Kidney (tissue), 14 donors: ENCODE measurements around the gene PPP1R12A. TPM values are rescaled to one million over a fixed set of nuclear protein-coding genes. Genes with fewer than 3 reads are reported as not detected.

Experiments used
- DNase-seq, 5 donors: peaks; one replicate each; pipeline ENCODE4 v3.0.0-alpha.2; 2013 to 2020
- FAIRE-seq: peaks from 2 replicates; lab custom pipeline; 2012; peaks lifted over from hg19 to GRCh38; lab: Jason Lieb, UNC
- H3K27ac ChIP-seq, 2 donors: one replicate each; pipeline ENCODE4 v1.7.0; 2013; ENCODE audit warnings: low read depth in 2 of 2, low read length in 2 of 2, inconsistent platforms in 1 of 2
- H3K27me3 ChIP-seq: one replicate; pipeline ENCODE4 v1.7.1; 2013; ENCODE audit warnings: low read length, inconsistent platforms; ENCODE audit not compliant: control insufficient read depth, insufficient read depth
- H3K36me3 ChIP-seq, 3 donors: one replicate each; pipeline versions ENCODE4 v1.7.0 to v1.7.1; 2013; ENCODE audit warnings: low read length in 3 of 3, control low read depth in 1 of 3, inconsistent platforms in 1 of 3; ENCODE audit not compliant: insufficient read depth in 3 of 3, control insufficient read depth in 2 of 3
- H3K4me1 ChIP-seq, 3 donors: one replicate each; pipeline versions ENCODE4 v1.7.0 to v1.7.1; 2013; ENCODE audit warnings: low read length in 3 of 3, inconsistent platforms in 1 of 3, low read depth in 1 of 3; ENCODE audit not compliant: control insufficient read depth in 2 of 3, insufficient read depth in 2 of 3
- H3K4me3 ChIP-seq, 3 donors: one replicate each; pipeline versions ENCODE4 v1.7.0 to v1.8.1; 2013; ENCODE audit warnings: low read length in 3 of 3, control low read depth in 1 of 3, inconsistent platforms in 1 of 3
- H3K9ac ChIP-seq, 3 donors: one replicate each; pipeline versions ENCODE4 v1.7.0 to v1.7.1; 2013; ENCODE audit warnings: low read length in 3 of 3, control low read depth in 1 of 3, inconsistent platforms in 1 of 3
- H3K9me3 ChIP-seq, 3 donors: one replicate each; pipeline versions ENCODE4 v1.7.0 to v1.7.1; 2013; ENCODE audit warnings: low read length in 3 of 3, control low read depth in 1 of 3, inconsistent platforms in 1 of 3; ENCODE audit not compliant: control insufficient read depth in 2 of 3, insufficient read depth in 1 of 3
- intact Hi-C: fragments of 100-400 bp; cut with DNase I; formaldehyde crosslinking; loops from one replicate; pipeline ENCODE4 v1.11.1; 2022
- polyA plus RNA-seq: library from polyadenylated mRNA; stranded (reverse); fragments of 350-450 nt; fragmentation: Illumina TruSeq; extraction: RNeasy Lipid Tissue Mini Kit (QIAGEN cat#74804); gene quantifications from one replicate; pipeline ENCODE4 v1.2.3, GENCODE V29; 2014; ENCODE audit warnings: low read depth, low replicate concordance; ENCODE audit not compliant: insufficient read depth
- total RNA-seq: library from RNA; stranded (reverse); fragmentation: NEBNext Ultra II Directional; extraction: Animal tissue kit (Norgen Biotek cat#: 25700); gene quantifications from one replicate; pipeline ENCODE4 v1.2.1, GENCODE V29; 2021
- TF ChIP-seq, protein P1 (sequence below): IDR thresholded peaks from 3 replicates; pipeline ENCODE4 v1.5.1; 2012; ENCODE audit warnings: mild to moderate bottlenecking, moderate library complexity, borderline replicate concordance; ENCODE audit not compliant: insufficient read depth; ENCODE audit errors: extremely low read depth
- donor health status: control.
- donor health status: control.
- donor health status: control.
- donor health status: control.
- donor health status: control.
- donor health status: DM: yes; HTN: yes; CAD: no.
- donor health status: Normal renal cell carcinoma (clear cell type).

Gene PPP1R12A
- total and polyA plus RNA-seq, 2 donors from 2014 or later = 10.3 to 82.5 TPM

DNA sequence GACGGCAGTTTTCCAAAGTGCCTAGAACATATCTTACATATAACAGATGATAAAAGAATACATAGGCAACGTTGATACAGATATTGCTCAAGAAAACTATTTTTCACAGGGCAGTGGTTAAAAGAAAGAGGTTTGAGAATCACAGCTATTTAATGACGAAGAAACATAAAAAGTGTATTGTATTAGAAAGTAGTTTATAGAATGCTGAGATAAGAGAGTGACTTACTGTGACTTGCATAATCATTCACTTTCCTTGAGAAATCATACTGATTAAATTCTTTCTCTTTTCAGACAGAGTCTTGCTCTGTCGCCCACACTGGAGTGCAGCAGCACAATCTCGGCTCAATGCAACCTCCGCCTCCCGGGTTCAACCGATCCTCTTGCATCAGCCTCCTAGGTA lies 57.7 kb downstream of the PPP1R12A start:
- no peak for FAIRE-seq
- Histone ChIP-seq H3K27ac (no peak overlapping the region), H3K4me1 (peaks cover 0 to 8% (median 8%) of the 10 kb centered on the region in 3 donors)

DNA sequence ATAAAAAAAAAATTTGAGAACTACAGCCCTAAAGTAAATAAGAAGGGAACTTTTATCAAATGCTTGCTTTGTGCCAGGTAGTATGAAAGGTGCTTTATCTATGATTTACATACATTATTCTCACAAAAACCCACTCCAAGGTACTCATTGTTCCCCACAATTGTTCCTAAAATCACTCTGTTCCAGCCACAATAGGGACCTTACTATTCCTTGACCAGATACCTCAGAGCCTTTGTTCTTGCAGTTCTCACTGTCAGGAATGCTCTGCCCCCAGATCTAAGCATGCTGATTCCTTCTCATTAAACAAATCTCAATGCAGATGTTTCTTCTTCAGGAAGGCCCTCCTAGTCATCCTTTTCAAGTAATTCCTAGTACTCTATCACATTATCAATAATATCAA lies 60.2 kb downstream of the PPP1R12A start:
- DNase-seq (no peak), FAIRE-seq (no peak)
- H3K4me3 ChIP-seq = no peak overlapping the region
- no peaks in the 10 kb centered on the region for H3K4me1 ChIP-seq
- H3K9me3 ChIP-seq = no peaks in the 10 kb centered on the region
- no peak overlapping the region for H3K27ac ChIP-seq
- no peak overlapping the region for H3K9ac ChIP-seq
- no peaks in the 10 kb centered on the region for H3K27me3 ChIP-seq
- H3K36me3 ChIP-seq = peaks cover 0 to 6% (median 0%) of the 10 kb centered on the region in 3 donors
- TF ChIP-seq, protein P1, sequence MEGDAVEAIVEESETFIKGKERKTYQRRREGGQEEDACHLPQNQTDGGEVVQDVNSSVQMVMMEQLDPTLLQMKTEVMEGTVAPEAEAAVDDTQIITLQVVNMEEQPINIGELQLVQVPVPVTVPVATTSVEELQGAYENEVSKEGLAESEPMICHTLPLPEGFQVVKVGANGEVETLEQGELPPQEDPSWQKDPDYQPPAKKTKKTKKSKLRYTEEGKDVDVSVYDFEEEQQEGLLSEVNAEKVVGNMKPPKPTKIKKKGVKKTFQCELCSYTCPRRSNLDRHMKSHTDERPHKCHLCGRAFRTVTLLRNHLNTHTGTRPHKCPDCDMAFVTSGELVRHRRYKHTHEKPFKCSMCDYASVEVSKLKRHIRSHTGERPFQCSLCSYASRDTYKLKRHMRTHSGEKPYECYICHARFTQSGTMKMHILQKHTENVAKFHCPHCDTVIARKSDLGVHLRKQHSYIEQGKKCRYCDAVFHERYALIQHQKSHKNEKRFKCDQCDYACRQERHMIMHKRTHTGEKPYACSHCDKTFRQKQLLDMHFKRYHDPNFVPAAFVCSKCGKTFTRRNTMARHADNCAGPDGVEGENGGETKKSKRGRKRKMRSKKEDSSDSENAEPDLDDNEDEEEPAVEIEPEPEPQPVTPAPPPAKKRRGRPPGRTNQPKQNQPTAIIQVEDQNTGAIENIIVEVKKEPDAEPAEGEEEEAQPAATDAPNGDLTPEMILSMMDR = no peak
- intact Hi-C loops = no loop called here

More for the DNA sequence above, 57.7 kb downstream of the PPP1R12A start:
- TF ChIP-seq, protein P1 = no peak
- H3K27me3 ChIP-seq = no peaks in the 10 kb centered on the region
- DNase-seq = no peak
- H3K9ac ChIP-seq = no peak overlapping the region
- H3K36me3 ChIP-seq = no peaks in the 10 kb centered on the region
- H3K9me3 ChIP-seq = no peaks in the 10 kb centered on the region
- H3K4me3 ChIP-seq = no peak overlapping the region
- intact Hi-C loops = no loop called here

DNA sequence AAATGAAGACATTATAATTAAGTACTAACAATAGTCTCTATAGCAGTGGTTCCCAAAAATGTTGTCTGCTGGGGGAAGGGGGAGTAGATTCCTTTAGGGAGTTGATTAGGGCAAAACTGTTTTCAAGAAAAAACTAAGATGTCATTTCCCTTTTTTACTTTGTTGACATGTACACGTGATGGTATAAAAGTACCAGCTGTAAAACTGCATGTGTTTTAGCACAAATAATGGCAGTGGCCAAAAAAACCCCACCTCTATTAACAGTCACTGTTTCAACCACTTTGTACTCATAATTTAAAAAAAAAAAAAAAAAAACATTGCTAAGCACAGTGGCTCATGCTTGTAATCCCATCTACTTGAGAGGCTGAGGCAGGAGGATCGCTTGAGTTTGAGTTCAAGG lies 61.7 kb downstream of the PPP1R12A start:
- H3K9ac ChIP-seq = no peak overlapping the region
- H3K27me3 ChIP-seq = no peaks in the 10 kb centered on the region
- H3K4me1 ChIP-seq = no peaks in the 10 kb centered on the region
- H3K27ac ChIP-seq = no peak overlapping the region
- H3K4me3 ChIP-seq = no peak overlapping the region
- FAIRE-seq (no peak), DNase-seq (no peak)
- peaks cover 0 to 6% (median 0%) of the 10 kb centered on the region in 3 donors for H3K36me3 ChIP-seq
- intact Hi-C loops = no loop called here
- no peaks in the 10 kb centered on the region for H3K9me3 ChIP-seq
- TF ChIP-seq, protein P1 = no peak

- intact Hi-C loops = no loop called here
- no peak for DNase-seq
Measured at GRCh38 chr12:79871621-79872020, 63.3 kb downstream of the PPP1R12A start.

More at GRCh38 chr12:79871621-79872020, 63.3 kb downstream of the PPP1R12A start:
- Histone ChIP-seq H3K4me1 (no peaks in the 10 kb centered on the region), H3K4me3 (no peak overlapping the region), H3K36me3 (peaks cover 0 to 6% (median 0%) of the 10 kb centered on the region in 3 donors), H3K9ac (no peak overlapping the region), H3K27me3 (no peaks in the 10 kb centered on the region), H3K9me3 (no peaks in the 10 kb centered on the region), H3K27ac (no peak overlapping the region)
- TF ChIP-seq, protein P1 = no peak
- FAIRE-seq = no peak
